Common myeloid progenitor, CD34-positive (primary cell): ENCODE results near the gene ZBTB17.

ENCODE experiments used
- CTCF ChIA-PET: fragments of 350-600 bp; sonication (Branson Sonifier 250); formaldehyde crosslinking; loops from one replicate; lab custom pipeline; 2021; ENCODE audit warnings: antibody characterized with exemption; lab: Charles Lee
- POLR2A ChIA-PET: fragments of 350-600 bp; sonication (Branson Sonifier 250); formaldehyde crosslinking; loops from one replicate; lab custom pipeline; 2021; ENCODE audit warnings: antibody characterized with exemption; lab: Charles Lee
- DNase-seq, 3 donors: peaks; one replicate each; pipeline versions ENCODE4 v3.0.0 to v3.0.0-alpha.2; 2013
- H3K27ac ChIP-seq, 2 experiments: 1 replicate in 1 of 2; 2 replicates in 1 of 2; pipeline ENCODE4 v1.7.0; 2013; ENCODE audit warnings: inconsistent platforms in 2 of 2, low read length in 2 of 2, mild to moderate bottlenecking in 2 of 2, low read depth in 1 of 2, moderate library complexity in 1 of 2; ENCODE audit not compliant: severe bottlenecking in 2 of 2, insufficient read depth in 1 of 2, poor library complexity in 1 of 2
- H3K27me3 ChIP-seq, 5 experiments: replicated peaks in 2 of 5; 1 replicate in 3 of 5; 2 replicates in 2 of 5; pipeline versions ENCODE4 v1.6.1 to v1.7.0; 2013; ENCODE audit warnings: low read length in 4 of 5, mild to moderate bottlenecking in 2 of 5, moderate library complexity in 2 of 5, inconsistent platforms in 1 of 5; ENCODE audit not compliant: insufficient read depth in 5 of 5, control insufficient read depth in 4 of 5
- H3K36me3 ChIP-seq, 4 experiments: 1 replicate in 2 of 4; 2 replicates in 2 of 4; pipeline versions ENCODE4 v1.6.1 to v1.7.0; 2013; ENCODE audit warnings: low read length in 3 of 4, control low read depth in 1 of 4, mild to moderate bottlenecking in 1 of 4; ENCODE audit not compliant: control insufficient read depth in 4 of 4, insufficient read depth in 4 of 4
- H3K4me1 ChIP-seq, 4 experiments: 1 replicate in 3 of 4; 2 replicates in 1 of 4; pipeline versions ENCODE4 v1.6.1 to v1.7.1; 2013; ENCODE audit warnings: low read length in 3 of 4, mild to moderate bottlenecking in 3 of 4, control low read depth in 1 of 4, inconsistent platforms in 1 of 4, moderate library complexity in 1 of 4; ENCODE audit not compliant: control insufficient read depth in 4 of 4, insufficient read depth in 4 of 4; ENCODE audit errors: control extremely low read depth in 1 of 4
- H3K4me3 ChIP-seq, 7 experiments: 1 replicate in 4 of 7; 2 replicates in 3 of 7; pipeline versions ENCODE4 v1.5.1 to v1.7.0; 2013; ENCODE audit warnings: mild to moderate bottlenecking in 7 of 7, low read length in 6 of 7, moderate library complexity in 6 of 7, inconsistent platforms in 2 of 7, low read depth in 2 of 7, control low read depth in 1 of 7; ENCODE audit not compliant: insufficient read depth in 4 of 7, control insufficient read depth in 1 of 7; ENCODE audit errors: extremely low read depth in 1 of 7
- H3K9me3 ChIP-seq, 5 experiments: 1 replicate in 4 of 5; 2 replicates in 1 of 5; pipeline versions ENCODE4 v1.6.1 to v1.7.1; 2013; ENCODE audit warnings: low read length in 4 of 5, mild to moderate bottlenecking in 2 of 5, inconsistent platforms in 1 of 5, low read depth in 1 of 5, moderate library complexity in 1 of 5; ENCODE audit not compliant: control insufficient read depth in 4 of 5, insufficient read depth in 2 of 5; ENCODE audit errors: control extremely low read depth in 1 of 5
- WGBS: methylation state at CpG from one replicate; pipeline ENCODE4 v1.1.5; 2013; ENCODE audit not compliant: insufficient coverage; 5-methylcytosine and 5-hydroxymethylcytosine counted together

Gene ZBTB17

GRCh38 chr1:15953791-15954241 lies 22.1 kb downstream of the ZBTB17 start:
- H3K27ac ChIP-seq: peak overlapping the region; percentile 74 to 89

GRCh38 chr1:15953294-15953771 lies 22.6 kb downstream of the ZBTB17 start:
- peak overlapping the region in 2 of 7 experiments; percentile 19 to 25 for H3K4me3 ChIP-seq
- H3K27ac ChIP-seq: peak overlapping the region; percentile 74 to 89
- ChIA-PET POLR2A (no interaction called here), CTCF (no interaction called here)
- no peaks in the 10 kb centered on the region for H3K9me3 ChIP-seq
- peaks cover 0 to 26% (median under 1%) of the 10 kb centered on the region in 4 experiments for H3K36me3 ChIP-seq
- DNase-seq: peak in 2 of 3 donors; percentile 45 to 50
- no peaks in the 10 kb centered on the region for H3K27me3 ChIP-seq
- peaks cover 12 to 81% (median 63%) of the 10 kb centered on the region in 4 experiments for H3K4me1 ChIP-seq
- WGBS: 90% methylated on average over 9 of the region's 11 CpGs

More at GRCh38 chr1:15953791-15954241, 22.1 kb downstream of the ZBTB17 start:
- ChIA-PET POLR2A (no interaction called here), CTCF (no interaction called here)
- H3K36me3 ChIP-seq: peaks cover 0 to 26% (median 0%) of the 10 kb centered on the region in 4 experiments
- peak in 2 of 3 donors; percentile 28 to 29 for DNase-seq
- peak overlapping the region in 2 of 7 experiments; percentile 25 to 28 for H3K4me3 ChIP-seq
- no peaks in the 10 kb centered on the region for H3K27me3 ChIP-seq
- H3K4me1 ChIP-seq: peaks cover 12 to 84% (median 65%) of the 10 kb centered on the region in 4 experiments
- H3K9me3 ChIP-seq: no peaks in the 10 kb centered on the region
- 0% methylated on average over 1 of the region's 1 CpG for WGBS

- Histone ChIP-seq H3K36me3 (peaks cover 0 to 32% (median 6%) of the 10 kb centered on the region in 4 experiments), H3K4me1 (peaks cover 12 to 73% (median 62%) of the 10 kb centered on the region in 4 experiments), H3K27ac (peak overlapping the region; percentile 74 to 89), H3K27me3 (no peaks in the 10 kb centered on the region), H3K4me3 (peak overlapping the region in 4 of 7 experiments; percentile 2 to 59 (median 34)), H3K9me3 (no peaks in the 10 kb centered on the region)
- 55% methylated on average over 24 of the region's 27 CpGs for WGBS
- peak; percentile 88 to 92 (median 89) for DNase-seq
- ChIA-PET POLR2A (no interaction called here), CTCF (interaction anchor here (0.7 to 2.3 kb wide), 5 partner anchors 10 to 137 kb away, joined by 3 to 9 read pairs (median 3); no protein-coding TSS in a partner anchor)
Observed at GRCh38 chr1:15952317-15953258, 23.3 kb downstream of the ZBTB17 start.

GRCh38 chr1:15951341-15952153 lies 24.4 kb downstream of the ZBTB17 start:
- CTCF ChIA-PET: interaction anchor here (0.8 to 2.3 kb wide), 6 partner anchors 9 to 136 kb away, joined by 3 to 9 read pairs (median 5); no protein-coding TSS in a partner anchor
- H3K4me1 ChIP-seq: peaks cover 12 to 69% (median 62%) of the 10 kb centered on the region in 4 experiments
- H3K27ac ChIP-seq: peak overlapping the region; percentile 74 to 89
- POLR2A ChIA-PET: interaction anchor here (0.8 kb wide), 1 partner anchor 24 kb away, joined by 3 read pairs; the partner anchor contains the start of gene ZBTB17
- peak overlapping the region in 2 of 7 experiments; percentile 10 to 26 for H3K4me3 ChIP-seq
- no peaks in the 10 kb centered on the region for H3K27me3 ChIP-seq
- peak in 2 of 3 donors; percentile 22 to 33 for DNase-seq
- peaks cover 0 to 39% (median 16%) of the 10 kb centered on the region in 4 experiments for H3K36me3 ChIP-seq
- WGBS: 60% methylated on average over 19 of the region's 23 CpGs
- no peaks in the 10 kb centered on the region for H3K9me3 ChIP-seq

GRCh38 chr1:15950763-15951295 lies 25.1 kb downstream of the ZBTB17 start:
- H3K4me3 ChIP-seq: peak overlapping the region in 1 of 7 experiments; percentile 25
- H3K36me3 ChIP-seq: peaks cover 0 to 47% (median 20%) of the 10 kb centered on the region in 4 experiments
- H3K9me3 ChIP-seq: no peaks in the 10 kb centered on the region
- DNase-seq: peak in 2 of 3 donors; percentile 18 to 20
- POLR2A ChIA-PET: interaction anchor here (0.8 kb wide), 1 partner anchor 25 kb away, joined by 3 read pairs; the partner anchor contains the start of gene ZBTB17
- CTCF ChIA-PET: interaction anchor here (0.8 to 2.3 kb wide), 4 partner anchors 9 to 135 kb away, joined by 3 to 9 read pairs (median 8); no protein-coding TSS in a partner anchor
- H3K4me1 ChIP-seq: peaks cover 12 to 62% (median 57%) of the 10 kb centered on the region in 4 experiments
- no peaks in the 10 kb centered on the region for H3K27me3 ChIP-seq
- WGBS: 69% methylated on average over 7 of the region's 10 CpGs
- H3K27ac ChIP-seq: peak overlapping the region in 1 of 2 experiments; percentile 65

GRCh38 chr1:15950302-15950701 lies 25.6 kb downstream of the ZBTB17 start:
- Histone ChIP-seq H3K4me3 (no peak overlapping the region), H3K27me3 (no peaks in the 10 kb centered on the region), H3K4me1 (peaks cover 12 to 58% (median 56%) of the 10 kb centered on the region in 4 experiments), H3K9me3 (no peaks in the 10 kb centered on the region), H3K36me3 (peaks cover 0 to 52% (median 23%) of the 10 kb centered on the region in 4 experiments), H3K27ac (peak overlapping the region in 1 of 2 experiments; percentile 65)
- WGBS: 87% methylated on average over 3 of the region's 4 CpGs
- DNase-seq: no peak
- ChIA-PET CTCF (interaction anchor here (0.8 to 1.8 kb wide), 2 partner anchors 10 to 135 kb away, joined by 3 to 7 read pairs; no protein-coding TSS in a partner anchor), POLR2A (no interaction called here)
